ENCODE data around the gene SURF4.

Gene SURF4

GRCh38 chr9:133375116-133375723 is 640 bp downstream of the SURF4 start:
- DNase-seq (ENCODE audit: low read depth, low spot score): no peak

DNA sequence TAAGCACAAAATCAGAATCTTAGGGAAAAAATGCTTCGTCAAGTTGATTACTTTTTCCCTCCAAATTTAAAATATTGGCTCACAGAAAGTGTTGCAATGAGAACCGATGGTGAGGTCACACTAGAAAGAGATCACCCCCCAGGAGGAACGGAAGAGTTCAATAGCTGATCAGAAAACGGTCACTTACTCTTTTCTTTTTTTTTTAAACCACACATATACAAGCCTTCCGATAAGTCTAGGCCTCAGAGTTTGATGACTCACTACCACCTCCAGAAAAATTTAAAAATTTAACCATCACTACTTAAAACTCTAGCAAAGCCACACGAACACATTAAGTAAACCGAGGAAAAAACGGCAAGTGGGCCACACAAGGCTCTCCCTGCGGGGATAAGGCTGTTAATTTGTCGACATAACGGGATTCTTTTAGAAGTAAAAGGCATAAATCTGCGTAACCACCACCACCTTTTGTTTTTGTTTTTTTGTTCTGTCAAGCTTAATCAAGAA is 1.2 kb downstream of the SURF4 start:
- no peak for DNase-seq (ENCODE audit: low read depth, low spot score)

- no peak for DNase-seq (ENCODE audit: low read depth, low spot score)
These were observed 3.7 kb downstream of the SURF4 start for GRCh38 chr9:133372144-133372543.

GRCh38 chr9:133371261-133371711 is 4.6 kb downstream of the SURF4 start:
- peak; percentile 48 for DNase-seq (ENCODE audit: low read depth, low spot score)

GRCh38 chr9:133370685-133371084 is 5.2 kb downstream of the SURF4 start:
- DNase-seq (ENCODE audit: low read depth, low spot score): no peak

GRCh38 chr9:133369933-133370332 is 5.9 kb downstream of the SURF4 start:
- no peak for DNase-seq (ENCODE audit: low read depth, low spot score)

GRCh38 chr9:133369422-133369821 is 6.4 kb downstream of the SURF4 start:
- no peak for DNase-seq (ENCODE audit: low read depth, low spot score)

DNA sequence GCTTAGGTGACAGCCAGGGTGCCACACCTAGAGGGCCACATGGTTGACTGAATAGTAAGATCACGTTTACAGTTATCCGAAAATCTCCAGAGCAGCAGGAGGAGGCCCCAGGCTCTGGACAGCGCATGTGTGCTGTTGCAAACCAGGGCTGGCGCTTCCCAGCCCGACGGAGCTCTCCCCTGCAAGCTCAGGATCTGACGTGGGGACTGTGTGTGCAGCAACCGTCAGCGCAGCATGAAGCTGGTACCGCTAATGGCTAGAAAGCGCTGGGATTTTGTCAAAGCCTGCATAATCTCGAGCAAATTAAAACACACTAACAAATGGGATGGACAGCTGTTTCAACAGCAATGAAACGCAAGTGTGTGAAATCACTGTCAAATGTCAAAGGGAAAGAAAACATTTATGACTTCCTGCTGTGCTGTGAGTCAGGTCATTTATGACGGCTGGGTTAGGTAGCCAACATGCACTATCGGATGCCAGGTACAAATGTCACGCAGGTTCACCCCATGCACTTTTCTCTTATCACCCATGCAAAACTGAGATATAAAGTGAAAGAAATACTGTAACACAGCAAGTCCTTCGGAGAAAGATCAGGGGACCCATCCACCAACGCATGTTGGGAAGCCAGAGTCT is 7.5 kb downstream of the SURF4 start:
- no peak for DNase-seq (ENCODE audit: low read depth, low spot score)

DNA sequence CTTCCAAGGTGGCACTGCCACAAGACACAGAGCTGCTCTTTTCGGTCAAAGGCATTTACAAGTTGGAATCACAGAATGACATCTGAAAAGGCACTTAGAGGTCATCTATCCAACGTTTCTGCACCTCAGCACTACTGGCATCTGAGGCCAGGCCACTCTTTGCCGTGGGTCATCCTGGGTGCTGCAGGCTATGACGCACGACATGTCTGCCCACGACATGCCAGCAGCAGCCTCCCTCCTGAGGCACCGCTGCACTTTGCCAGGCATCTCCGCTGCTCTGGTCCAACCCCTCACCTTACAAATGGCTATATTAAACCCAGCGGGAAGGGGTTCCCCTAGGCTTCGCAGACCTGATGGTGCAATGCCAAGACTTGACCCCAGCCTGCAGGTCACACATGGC is 8.1 kb downstream of the SURF4 start:
- DNase-seq (ENCODE audit: low read depth, low spot score): no peak

GRCh38 chr9:133367221-133367620 is 8.6 kb downstream of the SURF4 start:
- DNase-seq (ENCODE audit: low read depth, low spot score): no peak

DNA sequence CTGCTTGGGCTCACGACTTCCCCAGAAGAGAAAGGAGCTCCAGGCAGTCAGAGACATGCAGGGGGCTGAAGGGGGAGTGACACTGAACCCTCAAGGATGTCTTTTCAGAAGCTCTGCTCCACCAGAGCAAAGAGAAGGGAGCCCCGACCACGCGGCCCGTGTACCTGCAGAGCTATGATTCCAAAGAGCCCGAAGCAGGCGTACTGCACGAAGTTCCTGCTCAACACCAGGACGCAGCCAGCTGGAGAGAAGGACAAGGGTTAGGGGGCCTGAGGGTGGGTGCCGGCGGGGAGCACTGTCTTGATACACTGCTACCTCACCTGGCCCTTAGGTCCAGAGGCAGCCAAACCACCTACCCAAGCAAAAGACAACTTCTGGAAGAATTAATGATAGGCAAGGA is 9.4 kb downstream of the SURF4 start:
- DNase-seq (ENCODE audit: low read depth, low spot score): no peak

DNA sequence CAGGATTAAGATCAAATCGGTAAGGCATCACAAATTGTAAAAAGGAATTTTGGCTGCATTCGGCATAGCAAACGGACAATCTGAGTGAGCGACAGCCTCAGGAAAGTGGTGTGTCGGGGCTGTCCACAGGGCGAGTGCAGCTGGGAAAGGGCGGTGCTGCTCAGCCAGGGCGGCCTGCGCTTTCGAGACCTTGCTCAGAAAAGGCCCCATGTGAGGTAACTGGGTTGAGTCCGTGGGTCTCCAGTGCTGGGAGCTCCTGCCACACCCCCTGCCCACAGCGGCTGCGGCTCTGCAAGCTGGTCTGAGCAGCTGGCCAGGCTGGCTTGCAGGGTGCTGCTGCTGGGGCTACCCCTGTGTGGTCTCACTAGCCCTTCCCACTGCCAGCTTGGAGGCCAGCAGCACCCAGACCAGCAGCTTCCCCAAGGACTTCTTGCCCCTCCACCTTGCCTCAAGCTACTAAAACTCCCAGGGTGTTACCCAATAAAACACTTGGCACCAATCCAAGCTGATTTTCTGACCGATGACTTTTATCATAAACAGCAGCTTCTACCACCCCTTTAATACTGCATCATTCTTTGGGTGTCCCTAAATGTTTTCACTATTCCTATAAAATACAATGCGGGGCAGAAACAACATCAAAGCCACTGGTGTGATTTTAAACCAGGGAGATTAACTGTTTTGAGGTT is 13.4 kb downstream of the SURF4 start:
- no peak for DNase-seq (ENCODE audit: low read depth, low spot score)

GRCh38 chr9:133361507-133362092 is 14.3 kb downstream of the SURF4 start:
- no peak for DNase-seq (ENCODE audit: low read depth, low spot score)

- DNase-seq (ENCODE audit: low read depth, low spot score): no peak
These were observed 15.2 kb downstream of the SURF4 start for GRCh38 chr9:133360400-133361393.

DNA sequence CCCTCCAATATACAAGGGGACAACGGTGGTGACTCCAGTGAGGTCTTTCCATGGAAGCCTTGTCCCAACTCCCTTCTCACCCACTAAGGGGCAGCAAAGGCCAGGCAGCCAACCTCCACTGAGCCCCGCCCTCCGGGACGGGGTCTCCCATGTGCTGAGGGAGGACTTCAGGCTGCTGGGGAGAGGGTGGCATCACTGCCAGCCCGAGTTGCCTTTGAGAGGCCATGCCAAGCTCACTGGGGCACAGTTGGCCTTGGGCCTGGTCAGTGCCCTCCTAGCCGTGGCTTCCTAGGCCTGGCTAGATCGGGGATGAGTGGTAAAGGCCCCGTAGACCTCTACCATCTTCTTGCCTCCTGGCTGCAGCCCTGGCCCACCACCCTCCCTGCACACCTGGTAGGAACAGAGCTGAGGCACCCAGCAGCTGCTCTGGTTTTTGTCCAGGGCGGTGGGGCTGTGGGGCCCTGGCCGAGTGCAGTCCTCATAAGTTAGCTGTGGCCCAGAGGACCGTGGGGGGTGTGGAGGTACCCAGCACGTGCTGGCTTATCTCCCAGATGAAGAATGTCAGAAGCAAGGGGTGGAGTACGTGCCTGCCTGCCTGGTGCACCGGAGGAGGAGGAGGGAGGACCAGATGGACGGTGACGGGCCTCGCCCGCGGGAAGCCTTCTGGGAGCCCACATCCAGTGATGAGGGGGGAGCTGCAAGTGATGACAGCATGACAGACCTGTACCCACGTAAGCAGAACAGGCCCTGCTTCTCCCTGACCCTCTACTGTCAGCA is 16.3 kb downstream of the SURF4 start:
- DNase-seq (ENCODE audit: low read depth, low spot score): no peak

- DNase-seq (ENCODE audit: low read depth, low spot score): no peak
These were observed 18.2 kb downstream of the SURF4 start for GRCh38 chr9:133357656-133358055.

DNA sequence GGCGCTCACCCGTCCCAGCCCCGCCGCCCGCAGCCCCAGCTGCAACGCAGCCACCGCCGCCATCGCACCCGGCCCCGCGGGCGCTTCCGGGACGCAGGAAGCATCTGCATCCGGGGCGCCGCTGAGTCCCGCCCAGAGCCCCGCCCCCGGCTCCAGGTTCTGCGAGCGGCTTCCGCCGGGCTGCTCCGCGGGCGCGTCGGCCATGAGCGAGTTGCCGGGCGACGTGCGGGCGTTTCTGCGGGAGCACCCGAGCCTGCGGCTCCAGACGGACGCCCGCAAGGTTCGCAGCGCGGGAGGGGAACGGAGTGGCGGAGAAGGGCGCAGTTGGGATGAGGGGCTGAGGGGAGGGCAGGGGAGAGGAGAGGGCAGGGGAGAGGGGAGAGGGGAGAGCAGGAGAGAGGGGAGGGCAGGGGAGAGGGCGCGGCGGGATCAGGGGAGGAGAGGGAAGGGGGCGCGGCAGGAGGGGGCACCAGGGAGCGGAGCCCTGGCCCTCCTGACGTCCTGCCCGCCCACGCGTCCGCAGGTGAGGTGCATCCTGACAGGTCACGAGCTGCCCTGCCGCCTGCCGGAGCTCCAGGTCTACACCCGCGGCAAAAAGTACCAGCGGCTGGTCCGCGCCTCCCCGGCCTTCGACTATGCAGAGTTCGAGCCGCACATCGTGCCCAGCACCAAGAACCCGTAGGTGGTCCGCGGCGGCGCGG is 19.3 kb downstream of the SURF4 start, which contains the start of the genes SURF1 and SURF2:
TSS of gene SURF1 (minus strand) at position 97 of the 701 bp plus-strand sequence. CDS start at position 63, 34 bp downstream.
TSS of gene SURF2 (plus strand) at position 160 of the 701 bp plus-strand sequence. CDS start at position 203, 43 bp downstream.
- DNase-seq (ENCODE audit: low read depth, low spot score): peak; percentile 74

DNA sequence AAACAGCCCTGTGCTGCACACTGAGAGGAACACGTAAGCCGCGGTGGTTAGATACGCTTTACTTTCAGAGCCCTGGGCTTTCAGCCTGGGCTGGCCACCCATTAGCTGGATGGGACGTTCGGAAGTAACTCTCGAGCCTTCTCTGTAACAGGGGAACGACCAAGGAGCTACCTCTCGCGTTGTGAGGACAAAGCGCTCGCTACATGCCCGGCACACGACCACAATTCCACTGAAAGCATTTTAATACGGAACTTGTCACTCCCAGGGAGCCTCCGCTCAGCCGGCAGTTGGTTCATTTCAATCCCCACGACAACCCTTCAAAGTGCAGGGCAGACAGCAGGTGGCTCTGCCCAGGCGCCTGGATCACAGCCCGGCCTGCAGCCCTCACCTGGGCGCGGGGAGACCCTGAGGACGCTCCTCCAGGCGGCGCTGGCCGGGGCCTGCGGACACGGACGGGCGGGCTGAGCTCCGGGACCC is 19.9 kb downstream of the SURF4 start:
- DNase-seq (ENCODE audit: low read depth, low spot score): no peak

DNA sequence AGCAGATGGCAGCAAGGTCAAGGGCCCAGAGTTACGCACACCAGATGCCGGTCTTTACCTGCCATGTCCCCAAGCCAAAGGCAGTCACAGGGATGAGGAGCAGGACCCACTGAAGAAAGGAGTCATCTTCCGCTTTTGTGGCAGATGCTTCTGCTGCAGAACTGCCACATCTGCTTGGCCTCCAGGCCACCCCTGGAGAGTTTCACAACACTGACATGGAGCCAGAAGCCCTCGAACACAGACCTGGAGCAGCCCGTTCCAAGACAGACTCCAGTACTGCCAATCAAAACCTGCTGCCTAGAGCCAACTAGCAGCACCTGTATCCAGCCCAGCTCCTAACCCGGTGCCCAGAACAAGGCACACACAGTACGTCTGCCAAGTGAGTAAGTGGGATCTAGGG is 21.1 kb downstream of the SURF4 start:
- no peak for DNase-seq (ENCODE audit: low read depth, low spot score)

Data from activated CD4-positive, CD25-positive, alpha-beta regulatory T cell treated with anti-CD3 and anti-CD28 coated beads, Interleukin-2, amount 50 U/mL, for 16 hours (primary cell).